HepG2 (cell line): ENCODE results near the gene NKX1-1. TPM values are rescaled to one million over a fixed set of nuclear protein-coding genes. Genes with fewer than 3 reads are reported as not detected.

Source experiments
- ATAC-seq: fragments of 200-7000 bp; cut with Tn5 transposase; 3 replicates; pipeline ENCODE4 v1.9.1; 2020; ENCODE audit warnings: mild to moderate bottlenecking, moderate library complexity
- BruUV-seq: library from RNA; stranded (reverse); fragments of 400-500 nt; replicated peaks from 2 replicates; lab custom pipeline; 2021; lab: Mats Ljungman, UMichigan
- CTCF ChIA-PET: fragments of 300-600 bp; formaldehyde crosslinking; extraction: SDS; loops from one replicate; lab custom pipeline; 2021; ENCODE audit warnings: low total read pairs, inconsistent platforms, low intra/inter-chr PET ratio; lab: Yijun Ruan, JAX
- POLR2A ChIA-PET: fragments of 350-600 bp; sonication (Branson Sonifier 250); formaldehyde crosslinking; loops from one replicate; lab custom pipeline; 2020; ENCODE audit warnings: antibody characterized with exemption, inconsistent platforms; lab: Yijun Ruan, JAX
- DNase-seq: peaks from one replicate; pipeline ENCODE4 v3.0.0-alpha.2; 2015; ENCODE audit warnings: low spot score
- FAIRE-seq: peaks from 3 replicates; lab custom pipeline; 2011; peaks lifted over from hg19 to GRCh38; lab: Jason Lieb, UNC
- H2AFZ ChIP-seq: one replicate; pipeline ENCODE4 v1.6.1; 2011; ENCODE audit warnings: low read length, inconsistent platforms
- H3K27ac ChIP-seq: fragments of 300-600 bp; 3 replicates; pipeline ENCODE4 v1.8.0; 2011; ENCODE audit warnings: mixed run types, mild to moderate bottlenecking, mixed read lengths, low read length, inconsistent platforms; ENCODE audit not compliant: insufficient read depth; ENCODE audit errors: extremely low read length
- H3K27me3 ChIP-seq, 2 experiments: fragments of 200-600 bp in 1 of 2; 2 replicates in 1 of 2; 3 replicates in 1 of 2; pipeline versions ENCODE4 v1.6.0 to v1.8.0; 2011; ENCODE audit warnings: low read length in 2 of 2, mild to moderate bottlenecking in 2 of 2, moderate library complexity in 2 of 2, inconsistent platforms in 1 of 2; ENCODE audit not compliant: insufficient read depth in 2 of 2, control insufficient read depth in 1 of 2
- H3K36me3 ChIP-seq, 2 experiments: fragments of 200-600 bp in 1 of 2; replicated peaks in 1 of 2; 2 replicates in 1 of 2; 3 replicates in 1 of 2; pipeline versions ENCODE4 v1.5.1 to v1.8.0; 2011; ENCODE audit warnings: low read length in 2 of 2, inconsistent platforms in 1 of 2; ENCODE audit not compliant: insufficient read depth in 2 of 2, control insufficient read depth in 1 of 2
- H3K4me1 ChIP-seq: 2 replicates; pipeline ENCODE4 v1.5.1; 2012; ENCODE audit warnings: low read length, inconsistent platforms; ENCODE audit not compliant: insufficient read depth
- H3K4me2 ChIP-seq: 2 replicates; pipeline ENCODE4 v1.6.0; 2011; ENCODE audit warnings: low read depth, low read length, inconsistent platforms
- H3K4me3 ChIP-seq, 3 experiments: fragments of 200-600 bp in 1 of 3; sonication (generic), shearing (Covaris generic) in 1 of 3; replicated peaks in 1 of 3; 2 replicates each; pipeline ENCODE4 v1.5.1; 2011 to 2016; ENCODE audit warnings: low read length in 3 of 3, inconsistent platforms in 2 of 3, low read depth in 2 of 3, mild to moderate bottlenecking in 2 of 3, control low read depth in 1 of 3, mixed read lengths in 1 of 3; ENCODE audit not compliant: insufficient read depth in 1 of 3
- H3K79me2 ChIP-seq: one replicate; pipeline ENCODE4 v1.6.1; 2011; ENCODE audit warnings: low read length, inconsistent platforms; ENCODE audit not compliant: insufficient read depth
- H3K9ac ChIP-seq: 2 replicates; pipeline ENCODE4 v1.6.0; 2011; ENCODE audit warnings: mild to moderate bottlenecking, low read depth, low read length, inconsistent platforms; ENCODE audit not compliant: insufficient read depth
- H3K9me3 ChIP-seq: 2 replicates; pipeline ENCODE4 v1.5.1; 2012; ENCODE audit warnings: mild to moderate bottlenecking, low read length
- H4K20me1 ChIP-seq: 2 replicates; pipeline ENCODE4 v1.6.0; 2011; ENCODE audit warnings: inconsistent platforms, mild to moderate bottlenecking, low read length, moderate library complexity; ENCODE audit not compliant: insufficient read depth
- ASH2L ChIP-seq: fragments of 300-600, 200-600 bp; sonication (generic); IDR thresholded peaks from 2 replicates; pipeline ENCODE4 v1.7.0; 2017; ENCODE audit warnings: low read depth, mild to moderate bottlenecking, moderate library complexity, mixed read lengths, low read length; ENCODE audit not compliant: insufficient read length
- BHLHE40 ChIP-seq: IDR thresholded peaks from 2 replicates; pipeline ENCODE4 v1.6.1; 2011; ENCODE audit warnings: low read length, improper control_type of control experiment
- FUBP1 ChIP-seq: sonication (generic); formaldehyde crosslinking; IDR thresholded peaks from 2 replicates; pipeline ENCODE4 v1.5.1; 2020; ENCODE audit warnings: missing genetic modification reagents, mild to moderate bottlenecking, borderline replicate concordance
- KAT7 ChIP-seq: IDR thresholded peaks from 2 replicates; pipeline ENCODE4 v1.6.1; 2018; ENCODE audit warnings: borderline replicate concordance, missing compliant biosample characterization
- MYNN ChIP-seq: sonication (generic); formaldehyde crosslinking; IDR thresholded peaks from 2 replicates; pipeline ENCODE4 v1.4.0; 2020; ENCODE audit warnings: mild to moderate bottlenecking, low read depth, missing genetic modification reagents
- SRSF4 ChIP-seq: fragments of 200-400 bp; formaldehyde crosslinking; IDR thresholded peaks from one replicate; pipeline ENCODE4 v1.6.1; 2018; ENCODE audit warnings: mild to moderate bottlenecking, low read depth, low read length, moderate library complexity; ENCODE audit not compliant: poor library complexity, severe bottlenecking
- ZFP36L1 ChIP-seq: sonication (generic); formaldehyde crosslinking; IDR thresholded peaks from 2 replicates; pipeline ENCODE4 v1.8.0; 2022; ENCODE audit warnings: mild to moderate bottlenecking, missing genetic modification reagents, moderate library complexity
- ZNF224 ChIP-seq: sonication (generic); formaldehyde crosslinking; IDR thresholded peaks from 2 replicates; pipeline ENCODE4 v1.5.0; 2020; ENCODE audit warnings: mild to moderate bottlenecking, missing genetic modification reagents
- ZNF33A ChIP-seq: sonication (generic); formaldehyde crosslinking; IDR thresholded peaks from 2 replicates; pipeline ENCODE4 v1.5.1; 2020; ENCODE audit warnings: missing genetic modification reagents, mild to moderate bottlenecking, moderate library complexity, borderline replicate concordance
- ZNF432 ChIP-seq: sonication (generic); formaldehyde crosslinking; IDR thresholded peaks from 2 replicates; pipeline ENCODE4 v1.5.0; 2020; ENCODE audit warnings: missing genetic modification reagents, mild to moderate bottlenecking, borderline replicate concordance
- WGBS: methylation state at CpG from one replicate; pipeline ENCODE4 v1.1.6; 2017; ENCODE audit warnings: low lambda C conversion rate; 5-methylcytosine and 5-hydroxymethylcytosine counted together
- in situ Hi-C: cut with HindIII; loops from 2 replicates; pipeline ENCODE4 v1.10.0; 2017; ENCODE audit warnings: low pct_unique_long_range_greater_than_20kb; ENCODE audit not compliant: extremely low pct_ligation_motif_present
- intact Hi-C: fragments of 100-400 bp; cut with micrococcal nuclease; formaldehyde crosslinking; loops from one replicate; pipeline ENCODE4 v1.10.0; 2022; ENCODE audit not compliant: unreplicated experiment
- polyA plus RNA-seq, 8 experiments: library from polyadenylated mRNA; depleted of rRNA in 3 of 8; stranded (reverse) in 7 of 8; unstranded in 1 of 8; fragments of >200 nt; fragmentation: Illumina TruSeq in 4 of 8; extraction: Trizol in 4 of 8; gene quantifications; 2 replicates each; pipeline versions ENCODE4 v1.2.1 to v1.2.3, GENCODE V29; 2011 to 2016; ENCODE audit warnings: low read depth in 4 of 8, missing spikeins in 1 of 8, mixed read lengths in 1 of 8; ENCODE audit not compliant: insufficient read depth in 1 of 8
- total RNA-seq, 5 experiments: library from RNA; depleted of rRNA; stranded (reverse); fragments of >200 nt; fragmentation: Illumina TruSeq; extraction: Trizol; gene quantifications; 2 replicates each; pipeline ENCODE4 v1.2.3, GENCODE V29; 2016; ENCODE audit warnings: low read depth in 1 of 5
- TF ChIP-seq, protein P1 (sequence below), 2 experiments: fragments of 450-650 bp in 1 of 2; sonication (generic) in 1 of 2; formaldehyde crosslinking in 1 of 2; IDR thresholded peaks; 2 replicates each; pipeline versions ENCODE4 v1.6.1 to v1.8.0; 2016 to 2022; ENCODE audit warnings: antibody characterized with exemption in 1 of 2, mild to moderate bottlenecking in 1 of 2, missing genetic modification reagents in 1 of 2

Gene NKX1-1
- total and polyA plus RNA-seq, 2 of the 13 experiments (the other 11 are each of a cell fraction or from before 2014, with no cell fraction given), result not detected

DNA sequence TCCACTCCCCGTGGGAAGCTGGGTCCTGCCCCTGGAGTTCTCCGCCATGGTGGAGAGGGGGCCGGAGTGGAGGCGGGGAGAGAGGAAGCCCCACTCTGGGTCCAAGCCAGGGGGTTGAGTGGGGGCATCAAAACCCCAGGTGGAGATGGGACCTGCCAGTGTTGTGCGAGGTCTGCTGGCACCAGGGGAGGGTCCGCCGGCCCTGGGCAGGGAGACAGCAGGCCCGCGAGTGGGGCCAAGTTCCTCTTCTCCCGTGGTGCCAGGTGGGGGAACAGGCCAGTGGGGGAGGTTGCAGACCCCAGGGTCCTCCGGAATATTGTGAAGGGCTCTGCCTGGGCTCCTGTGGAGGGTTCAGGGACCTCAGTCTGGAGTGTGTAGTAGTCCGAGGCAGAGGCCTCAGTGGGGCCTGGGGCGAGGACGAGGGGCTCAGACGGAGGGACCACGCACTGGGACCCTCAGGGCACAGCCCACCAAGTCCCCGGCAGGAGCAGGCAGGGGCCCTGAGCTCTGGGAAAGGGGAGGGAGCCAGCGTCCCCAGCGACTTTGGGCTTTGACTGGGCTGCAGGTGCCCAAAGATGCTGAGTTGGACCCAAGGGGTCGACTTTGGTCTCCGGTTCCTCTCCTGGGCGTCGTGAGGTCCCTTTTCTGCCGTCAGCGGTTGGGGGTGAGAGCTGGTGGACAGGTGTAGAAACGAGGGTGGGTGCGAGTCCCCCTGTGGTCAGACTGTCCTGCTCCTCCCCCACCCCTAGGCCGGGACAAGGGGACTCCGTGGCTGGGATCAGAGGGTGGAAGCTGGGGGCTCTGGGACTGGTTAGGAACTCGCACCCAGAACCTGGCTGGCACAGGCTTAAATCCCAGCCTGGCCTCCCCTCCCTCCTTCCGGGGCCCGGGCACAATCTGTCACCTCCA lies 43.8 kb upstream of the NKX1-1 start:
- in situ Hi-C loops (no loop called here), intact Hi-C loops (no loop called here)
- WGBS, result 22% methylated on average over 10 of the region's 32 CpGs
- Histone ChIP-seq H4K20me1 (no peaks in the 10 kb centered on the region), H3K4me2 (no peak overlapping the region), H2AFZ (no peak overlapping the region), H3K9ac (no peak overlapping the region), H3K27ac (no peak overlapping the region), H3K4me1 (no peaks in the 10 kb centered on the region), H3K79me2 (no peaks in the 10 kb centered on the region), H3K27me3 (peaks cover 2 to 55% of the 10 kb centered on the region in 2 experiments; a peak in 4 of 5 replicates), H3K4me3 (no peak overlapping the region), H3K9me3 (peaks cover 10% of the 10 kb centered on the region; the same call in 1 of the 2 replicates), H3K36me3 (no peaks in the 10 kb centered on the region)
- ChIA-PET CTCF (no interaction called here), POLR2A (no interaction called here)
- no TSS peak for BruUV-seq
- FAIRE-seq (no peak), ATAC-seq (no peak), DNase-seq (no peak)
- no peak for TF ChIP-seq ZNF224 (CRISPR knock-in tag)
- no peak for TF ChIP-seq SRSF4
- TF ChIP-seq BHLHE40, result no peak
- TF ChIP-seq MYNN (CRISPR knock-in tag), result no peak
- no peak for TF ChIP-seq KAT7 (CRISPR knock-in tag)
- no peak for TF ChIP-seq ASH2L
- TF ChIP-seq ZFP36L1, result no peak
- TF ChIP-seq ZNF432 (CRISPR knock-in tag), result no peak
- no peak for TF ChIP-seq FUBP1 (CRISPR knock-in tag)
- TF ChIP-seq, protein P1, sequence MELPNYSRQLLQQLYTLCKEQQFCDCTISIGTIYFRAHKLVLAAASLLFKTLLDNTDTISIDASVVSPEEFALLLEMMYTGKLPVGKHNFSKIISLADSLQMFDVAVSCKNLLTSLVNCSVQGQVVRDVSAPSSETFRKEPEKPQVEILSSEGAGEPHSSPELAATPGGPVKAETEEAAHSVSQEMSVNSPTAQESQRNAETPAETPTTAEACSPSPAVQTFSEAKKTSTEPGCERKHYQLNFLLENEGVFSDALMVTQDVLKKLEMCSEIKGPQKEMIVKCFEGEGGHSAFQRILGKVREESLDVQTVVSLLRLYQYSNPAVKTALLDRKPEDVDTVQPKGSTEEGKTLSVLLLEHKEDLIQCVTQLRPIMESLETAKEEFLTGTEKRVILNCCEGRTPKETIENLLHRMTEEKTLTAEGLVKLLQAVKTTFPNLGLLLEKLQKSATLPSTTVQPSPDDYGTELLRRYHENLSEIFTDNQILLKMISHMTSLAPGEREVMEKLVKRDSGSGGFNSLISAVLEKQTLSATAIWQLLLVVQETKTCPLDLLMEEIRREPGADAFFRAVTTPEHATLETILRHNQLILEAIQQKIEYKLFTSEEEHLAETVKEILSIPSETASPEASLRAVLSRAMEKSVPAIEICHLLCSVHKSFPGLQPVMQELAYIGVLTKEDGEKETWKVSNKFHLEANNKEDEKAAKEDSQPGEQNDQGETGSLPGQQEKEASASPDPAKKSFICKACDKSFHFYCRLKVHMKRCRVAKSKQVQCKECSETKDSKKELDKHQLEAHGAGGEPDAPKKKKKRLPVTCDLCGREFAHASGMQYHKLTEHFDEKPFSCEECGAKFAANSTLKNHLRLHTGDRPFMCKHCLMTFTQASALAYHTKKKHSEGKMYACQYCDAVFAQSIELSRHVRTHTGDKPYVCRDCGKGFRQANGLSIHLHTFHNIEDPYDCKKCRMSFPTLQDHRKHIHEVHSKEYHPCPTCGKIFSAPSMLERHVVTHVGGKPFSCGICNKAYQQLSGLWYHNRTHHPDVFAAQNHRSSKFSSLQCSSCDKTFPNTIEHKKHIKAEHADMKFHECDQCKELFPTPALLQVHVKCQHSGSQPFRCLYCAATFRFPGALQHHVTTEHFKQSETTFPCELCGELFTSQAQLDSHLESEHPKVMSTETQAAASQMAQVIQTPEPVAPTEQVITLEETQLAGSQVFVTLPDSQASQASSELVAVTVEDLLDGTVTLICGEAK (IDR thresholded peaks at IDR 0.05), result no peak
- TF ChIP-seq, protein P1 (CRISPR knock-in tag; IDR thresholded peaks at IDR 0.05), result no peak
- TF ChIP-seq ZNF33A (CRISPR knock-in tag), result no peak
